ENCODE data around the gene TSPAN17.
"Not testable (repeated sequence)": the region's sequence is repeated elsewhere in the genome, so short reads cannot be mapped to it uniquely, and the experiment has no call there.

TSPAN17 gene

DNA sequence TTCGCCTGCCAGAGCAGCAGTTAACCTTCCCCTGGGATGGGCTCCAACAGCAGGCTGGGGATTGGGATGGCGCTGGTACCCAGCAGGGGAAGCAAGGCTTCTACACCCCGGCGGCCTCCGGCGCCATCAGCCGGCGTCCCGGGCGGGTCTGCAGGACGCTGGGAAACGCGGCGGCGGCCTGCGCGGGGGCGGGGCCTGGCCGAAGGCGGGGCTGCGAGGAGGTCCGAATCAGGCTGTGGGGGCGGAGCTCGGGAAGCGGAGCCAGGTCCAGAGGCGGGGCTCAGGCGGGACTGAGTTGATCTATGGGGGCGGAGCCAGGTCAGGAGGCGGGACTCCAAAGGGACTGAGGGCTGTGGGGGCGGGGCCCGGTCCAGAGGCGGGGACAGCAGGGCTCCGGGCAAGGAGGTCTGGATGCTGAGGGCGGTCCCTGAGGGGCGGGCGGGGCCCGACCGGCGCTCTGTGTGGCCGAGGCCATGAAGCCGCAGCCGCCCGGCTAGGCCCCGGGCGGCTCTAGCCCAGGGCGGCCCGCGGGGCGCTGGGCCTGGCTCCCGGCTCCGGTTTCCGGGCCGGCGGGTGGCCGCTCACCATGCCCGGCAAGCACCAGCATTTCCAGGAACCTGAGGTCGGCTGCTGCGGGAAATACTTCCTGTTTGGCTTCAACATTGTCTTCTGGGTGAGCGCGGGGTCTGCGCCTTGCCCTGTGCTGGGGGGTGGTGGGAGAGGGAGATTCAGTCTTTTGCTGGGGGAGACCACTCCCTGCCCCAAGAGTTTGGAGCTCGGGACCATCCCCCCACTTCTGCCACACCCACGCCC is at the start of gene TSPAN17:
TSPAN17 (plus strand) TSS at position 455 of the 813 bp plus-strand sequence; CDS start at position 587, 132 bp downstream.
- peak; percentile 100 for DNase-seq (ENCODE audit: extremely low spot score)
- ChIA-PET CTCF (interaction anchor here (0.7 to 10.1 kb wide), 7 partner anchors 12 to 425 kb away, joined by 3 to 140 read pairs (median 5); partner anchors contain the start of genes CLTB, EIF4E1B and SNCB), POLR2A (interaction anchor here (1.0 kb wide), 1 partner anchor 110 kb away, joined by 4 read pairs; the partner anchor contains the start of gene RNF44)
- TF ChIP-seq, protein P1, sequence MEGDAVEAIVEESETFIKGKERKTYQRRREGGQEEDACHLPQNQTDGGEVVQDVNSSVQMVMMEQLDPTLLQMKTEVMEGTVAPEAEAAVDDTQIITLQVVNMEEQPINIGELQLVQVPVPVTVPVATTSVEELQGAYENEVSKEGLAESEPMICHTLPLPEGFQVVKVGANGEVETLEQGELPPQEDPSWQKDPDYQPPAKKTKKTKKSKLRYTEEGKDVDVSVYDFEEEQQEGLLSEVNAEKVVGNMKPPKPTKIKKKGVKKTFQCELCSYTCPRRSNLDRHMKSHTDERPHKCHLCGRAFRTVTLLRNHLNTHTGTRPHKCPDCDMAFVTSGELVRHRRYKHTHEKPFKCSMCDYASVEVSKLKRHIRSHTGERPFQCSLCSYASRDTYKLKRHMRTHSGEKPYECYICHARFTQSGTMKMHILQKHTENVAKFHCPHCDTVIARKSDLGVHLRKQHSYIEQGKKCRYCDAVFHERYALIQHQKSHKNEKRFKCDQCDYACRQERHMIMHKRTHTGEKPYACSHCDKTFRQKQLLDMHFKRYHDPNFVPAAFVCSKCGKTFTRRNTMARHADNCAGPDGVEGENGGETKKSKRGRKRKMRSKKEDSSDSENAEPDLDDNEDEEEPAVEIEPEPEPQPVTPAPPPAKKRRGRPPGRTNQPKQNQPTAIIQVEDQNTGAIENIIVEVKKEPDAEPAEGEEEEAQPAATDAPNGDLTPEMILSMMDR (IDR thresholded peaks at IDR 0.05; ENCODE audit: control extremely low read depth, extremely low read depth, low read depth, missing control alignments): peak; percentile 50

GRCh38 chr5:176599749-176600430 is 47.4 kb upstream of the TSPAN17 start:
- DNase-seq (ENCODE audit: extremely low spot score): not testable (repeated sequence)
- CTCF ChIA-PET: interaction anchor here (1.0 to 1.3 kb wide), 2 partner anchors 56 to 183 kb away, joined by 3 read pairs; no protein-coding TSS in a partner anchor

GRCh38 chr5:176601901-176602482 is 45.3 kb upstream of the TSPAN17 start:
- TF ChIP-seq, protein P1 (IDR thresholded peaks at IDR 0.05; ENCODE audit: control extremely low read depth, extremely low read depth, low read depth, missing control alignments): no peak
- POLR2A ChIA-PET: no interaction called here
- CTCF ChIA-PET: interaction anchor here (1.1 kb wide), 1 partner anchor 28 kb away, joined by 3 read pairs; no protein-coding TSS in a partner anchor
- no peak for DNase-seq (ENCODE audit: extremely low spot score)

More at GRCh38 chr5:176599749-176600430, 47.4 kb upstream of the TSPAN17 start:
- POLR2A ChIA-PET: interaction anchor here (0.5 kb wide), 1 partner anchor 438 kb away, joined by 3 read pairs; no protein-coding TSS in a partner anchor

DNA sequence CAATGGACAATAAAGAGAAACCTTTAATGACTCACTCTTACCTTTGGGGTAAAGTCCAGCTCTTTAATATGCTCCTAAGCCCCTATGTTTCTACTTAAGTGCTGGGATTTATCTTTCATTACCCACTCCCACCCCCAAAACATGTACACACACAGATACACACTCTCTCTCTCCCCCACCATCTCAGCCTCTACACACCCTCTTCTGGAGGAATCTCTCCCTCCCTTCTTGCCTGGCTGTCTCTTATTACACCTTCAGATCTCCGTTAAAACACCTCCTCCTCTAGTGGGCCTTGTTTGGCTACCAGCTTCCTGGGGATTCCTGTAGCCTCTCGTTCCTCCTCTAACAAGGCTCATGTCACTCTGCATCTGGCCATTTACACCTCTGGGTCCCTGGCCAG is 44.2 kb upstream of the TSPAN17 start:
- POLR2A ChIA-PET: no interaction called here
- CTCF ChIA-PET: no interaction called here
- no peak for DNase-seq (ENCODE audit: extremely low spot score)
- TF ChIP-seq, protein P1 (IDR thresholded peaks at IDR 0.05; ENCODE audit: control extremely low read depth, extremely low read depth, low read depth, missing control alignments): no peak

DNA sequence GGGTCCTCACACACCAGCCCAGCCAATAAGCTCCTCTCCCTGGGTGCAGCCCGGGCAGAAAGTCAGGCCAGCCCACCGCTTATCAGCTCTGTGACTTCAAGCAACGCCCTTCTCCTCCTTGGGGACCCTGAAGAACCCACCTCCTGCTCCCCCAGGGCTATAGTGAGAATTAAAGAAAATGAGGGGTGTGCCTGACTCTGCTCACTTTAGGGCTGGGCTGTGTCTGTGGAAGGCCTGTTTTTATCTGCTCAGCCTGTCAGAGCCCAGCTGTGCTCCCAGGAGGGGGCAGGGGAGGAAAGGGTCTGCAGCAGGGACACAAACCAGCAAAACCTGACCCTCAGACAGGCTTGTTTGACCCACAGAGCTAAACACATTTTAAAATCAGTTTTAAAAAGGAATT is 41.3 kb upstream of the TSPAN17 start:
- CTCF ChIA-PET: interaction anchor here (0.9 to 1.6 kb wide), 4 partner anchors 13 to 876 kb away, joined by 3 to 4 read pairs (median 4); no protein-coding TSS in a partner anchor
- TF ChIP-seq, protein P1 (IDR thresholded peaks at IDR 0.05; ENCODE audit: control extremely low read depth, extremely low read depth, low read depth, missing control alignments): no peak
- no peak for DNase-seq (ENCODE audit: extremely low spot score)
- POLR2A ChIA-PET: no interaction called here

- POLR2A ChIA-PET: no interaction called here
- CTCF ChIA-PET: interaction anchor here (0.9 to 1.9 kb wide), 3 partner anchors 11 to 54 kb away, joined by 3 to 6 read pairs (median 4); no protein-coding TSS in a partner anchor
- no peak for DNase-seq (ENCODE audit: extremely low spot score)
- TF ChIP-seq, protein P1 (IDR thresholded peaks at IDR 0.05; ENCODE audit: control extremely low read depth, extremely low read depth, low read depth, missing control alignments): no peak
Observed at GRCh38 chr5:176606875-176607274, 40.4 kb upstream of the TSPAN17 start.
